WERI-Rb-1 (cell line): ENCODE measurements around the gene PEMT.

ENCODE experiments used
- DNase-seq: peaks from one replicate; pipeline ENCODE4 v3.0.0-alpha.2; 2020
- H3K27ac ChIP-seq: fragments of 250-450 bp; sonication (Bioruptor Pico); 2 replicates; pipeline ENCODE4 v1.5.1; 2020; ENCODE audit warnings: mild to moderate bottlenecking, moderate library complexity
- H3K27me3 ChIP-seq: fragments of 250-450 bp; sonication (Bioruptor Pico); 2 replicates; pipeline ENCODE4 v1.5.1; 2021; ENCODE audit warnings: mild to moderate bottlenecking, low read depth, moderate library complexity; ENCODE audit not compliant: insufficient read depth, severe bottlenecking
- H3K36me3 ChIP-seq: fragments of 250-450 bp; sonication (Bioruptor Pico); 2 replicates; pipeline ENCODE4 v1.5.1; 2020; ENCODE audit warnings: mild to moderate bottlenecking, moderate library complexity
- H3K4me3 ChIP-seq: 2 replicates; pipeline ENCODE4 v1.5.1; 2011; ENCODE audit warnings: low read depth, mild to moderate bottlenecking, control low read depth, low read length
- H3K9me3 ChIP-seq: fragments of 250-450 bp; sonication (Bioruptor Pico); 2 replicates; pipeline ENCODE4 v1.5.1; 2021; ENCODE audit warnings: mild to moderate bottlenecking, moderate library complexity; ENCODE audit not compliant: severe bottlenecking
- TF ChIP-seq, protein P1 (sequence below): IDR thresholded peaks from 2 replicates; pipeline ENCODE4 v1.5.1; 2011; ENCODE audit warnings: low read depth, mild to moderate bottlenecking, control low read depth, inconsistent platforms, low read length

The PEMT gene

DNA sequence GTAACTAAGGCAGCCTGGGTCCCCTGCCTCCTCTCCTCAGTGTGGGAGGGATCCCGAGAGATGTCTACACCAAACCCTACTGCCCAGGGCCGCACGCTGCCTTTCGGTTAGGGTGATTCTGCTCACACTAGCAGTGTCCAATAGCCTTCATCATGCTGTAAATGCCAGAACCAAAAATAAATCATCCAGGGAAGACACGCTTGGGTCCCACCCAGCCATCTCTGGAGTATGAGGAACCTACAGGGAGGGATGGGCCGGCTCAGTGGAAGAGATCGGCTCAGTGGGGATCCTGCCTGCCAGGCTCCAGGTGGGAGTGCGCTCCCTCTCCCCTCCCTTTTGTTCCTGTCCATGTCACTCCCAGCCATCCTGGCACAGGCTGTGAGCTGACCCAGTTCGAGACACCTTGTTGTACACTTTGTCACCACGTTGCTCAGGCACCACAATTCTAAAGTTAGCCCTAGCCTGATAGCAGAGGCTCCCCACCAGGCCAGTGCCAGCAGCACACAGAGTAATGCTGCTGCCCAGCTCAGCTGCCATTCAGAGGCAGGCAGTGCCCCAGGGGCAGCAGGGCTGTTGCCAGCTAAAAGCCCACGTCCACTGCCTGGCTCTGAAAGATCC is 24.5 kb downstream of the PEMT start:
- Histone ChIP-seq H3K9me3 (no peaks in the 10 kb centered on the region), H3K27me3 (no peaks in the 10 kb centered on the region), H3K27ac (no peak overlapping the region), H3K36me3 (no peaks in the 10 kb centered on the region), H3K4me3 (no peak overlapping the region)
- TF ChIP-seq, protein P1, sequence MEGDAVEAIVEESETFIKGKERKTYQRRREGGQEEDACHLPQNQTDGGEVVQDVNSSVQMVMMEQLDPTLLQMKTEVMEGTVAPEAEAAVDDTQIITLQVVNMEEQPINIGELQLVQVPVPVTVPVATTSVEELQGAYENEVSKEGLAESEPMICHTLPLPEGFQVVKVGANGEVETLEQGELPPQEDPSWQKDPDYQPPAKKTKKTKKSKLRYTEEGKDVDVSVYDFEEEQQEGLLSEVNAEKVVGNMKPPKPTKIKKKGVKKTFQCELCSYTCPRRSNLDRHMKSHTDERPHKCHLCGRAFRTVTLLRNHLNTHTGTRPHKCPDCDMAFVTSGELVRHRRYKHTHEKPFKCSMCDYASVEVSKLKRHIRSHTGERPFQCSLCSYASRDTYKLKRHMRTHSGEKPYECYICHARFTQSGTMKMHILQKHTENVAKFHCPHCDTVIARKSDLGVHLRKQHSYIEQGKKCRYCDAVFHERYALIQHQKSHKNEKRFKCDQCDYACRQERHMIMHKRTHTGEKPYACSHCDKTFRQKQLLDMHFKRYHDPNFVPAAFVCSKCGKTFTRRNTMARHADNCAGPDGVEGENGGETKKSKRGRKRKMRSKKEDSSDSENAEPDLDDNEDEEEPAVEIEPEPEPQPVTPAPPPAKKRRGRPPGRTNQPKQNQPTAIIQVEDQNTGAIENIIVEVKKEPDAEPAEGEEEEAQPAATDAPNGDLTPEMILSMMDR, result no peak
- no peak for DNase-seq

DNA sequence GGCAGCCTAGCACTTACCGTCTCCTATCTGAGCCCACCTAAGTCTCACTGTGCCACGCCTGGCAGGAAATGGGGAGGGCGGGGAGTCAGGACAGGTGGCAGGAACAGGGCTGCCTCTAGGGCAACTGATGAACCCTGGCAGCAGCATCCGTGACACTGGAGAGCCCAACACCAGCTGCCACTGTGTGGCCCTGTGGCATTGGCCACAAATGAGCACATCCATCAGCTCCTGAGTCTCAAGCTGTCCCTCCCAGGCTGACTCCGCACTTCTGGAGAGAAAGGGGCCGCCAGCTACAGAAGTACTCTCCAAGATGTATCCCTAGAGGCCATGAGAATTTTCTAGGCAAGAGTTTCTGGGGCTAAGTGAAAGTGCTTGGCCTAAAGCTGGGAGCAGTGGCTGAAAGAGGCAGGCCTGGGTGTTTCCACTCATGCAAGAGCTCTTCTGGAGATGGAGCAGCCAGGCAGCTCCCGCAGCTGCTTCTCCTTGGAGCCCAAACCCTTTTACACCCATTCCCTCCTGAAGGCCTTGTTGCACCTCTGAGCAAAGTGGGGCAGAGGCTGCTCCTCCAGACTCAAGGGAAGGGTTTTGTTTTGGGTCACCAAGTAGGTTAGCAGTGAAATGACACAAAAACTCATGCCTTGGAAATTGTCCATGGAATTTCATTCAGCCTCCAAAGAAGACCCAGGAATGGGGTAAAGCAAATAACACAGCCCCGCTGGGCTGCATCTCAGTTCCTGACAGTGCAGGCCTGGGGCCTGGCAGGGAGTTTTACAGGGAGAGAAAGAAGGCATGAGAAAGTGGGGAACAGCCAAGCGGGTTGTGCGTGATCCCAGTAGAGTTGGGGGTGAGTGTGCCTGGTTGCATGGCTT is 25.8 kb downstream of the PEMT start:
- no peak overlapping the region for H3K4me3 ChIP-seq
- no peak for DNase-seq
- no peaks in the 10 kb centered on the region for H3K27me3 ChIP-seq
- no peaks in the 10 kb centered on the region for H3K36me3 ChIP-seq
- TF ChIP-seq, protein P1, result no peak
- H3K27ac ChIP-seq, result no peak overlapping the region
- no peaks in the 10 kb centered on the region for H3K9me3 ChIP-seq

DNA sequence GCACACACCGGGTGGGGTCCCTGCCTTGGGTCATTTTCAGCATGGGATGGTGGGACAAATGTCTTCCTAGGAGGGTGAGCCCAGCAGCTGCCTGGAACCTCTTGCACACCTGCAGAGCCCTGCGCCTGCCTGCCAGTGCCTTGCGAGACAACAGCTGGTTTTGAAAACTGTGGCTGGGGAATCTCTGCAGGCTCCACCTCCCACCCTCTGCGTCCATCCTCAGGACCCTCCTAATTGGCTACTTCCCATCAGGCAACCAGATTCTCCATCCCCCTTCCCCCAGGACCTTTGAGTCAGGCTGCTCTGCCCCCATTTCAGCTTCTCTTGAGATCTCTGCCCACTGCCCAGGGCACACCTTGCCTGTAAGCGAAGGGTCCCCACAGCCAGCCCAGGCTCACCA is 26.6 kb downstream of the PEMT start:
- Histone ChIP-seq H3K27me3 (no peaks in the 10 kb centered on the region), H3K9me3 (no peaks in the 10 kb centered on the region), H3K4me3 (no peak overlapping the region), H3K36me3 (no peaks in the 10 kb centered on the region), H3K27ac (no peak overlapping the region)
- TF ChIP-seq, protein P1, result no peak
- DNase-seq, result no peak

DNA sequence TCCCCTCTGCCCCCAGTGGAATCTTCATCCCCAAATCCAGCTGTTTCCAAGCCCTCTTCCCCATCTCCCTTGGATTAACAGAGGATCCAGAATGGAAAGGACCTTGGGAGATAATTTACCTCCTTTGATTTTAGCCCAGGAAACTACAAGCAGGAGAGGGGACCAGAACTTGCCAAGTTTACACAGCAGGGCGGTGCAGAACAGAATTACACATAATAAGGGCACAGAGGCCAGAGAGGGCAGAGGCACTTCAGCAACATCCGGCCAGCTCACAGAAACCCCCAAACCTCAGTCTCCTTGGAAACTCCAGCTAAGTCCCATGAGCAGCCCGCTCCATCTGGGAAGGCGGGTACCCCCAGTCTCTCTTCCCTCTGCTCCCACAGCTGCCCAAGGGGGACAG is 27.2 kb downstream of the PEMT start:
- TF ChIP-seq, protein P1, result no peak
- Histone ChIP-seq H3K36me3 (no peaks in the 10 kb centered on the region), H3K9me3 (no peaks in the 10 kb centered on the region), H3K4me3 (no peak overlapping the region), H3K27ac (no peak overlapping the region), H3K27me3 (no peaks in the 10 kb centered on the region)
- no peak for DNase-seq

DNA sequence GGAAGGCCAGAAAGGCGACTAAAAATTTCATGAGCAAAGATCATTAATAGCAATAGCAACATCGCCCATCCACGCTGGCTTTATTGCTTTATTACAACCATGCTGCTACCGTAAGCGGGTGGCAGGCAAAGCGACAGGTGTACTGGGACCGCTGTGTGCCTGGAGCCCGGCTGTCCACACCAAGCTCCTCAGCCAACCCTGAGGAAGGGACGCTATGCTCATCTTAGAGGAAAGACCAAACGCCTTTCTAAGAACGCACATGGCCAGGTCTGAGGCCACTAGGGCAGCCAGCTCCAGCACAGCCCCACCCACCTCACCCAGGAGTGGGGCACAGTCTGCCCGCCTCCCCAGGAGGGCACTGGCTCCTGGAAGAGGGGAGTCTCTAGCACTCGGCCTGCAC is 28.0 kb downstream of the PEMT start:
- TF ChIP-seq, protein P1, result no peak
- H3K27me3 ChIP-seq, result no peaks in the 10 kb centered on the region
- H3K36me3 ChIP-seq, result no peaks in the 10 kb centered on the region
- H3K27ac ChIP-seq, result no peak overlapping the region
- no peak for DNase-seq
- H3K9me3 ChIP-seq, result no peaks in the 10 kb centered on the region
- no peak overlapping the region for H3K4me3 ChIP-seq
